Fibroblast of skin of abdomen (primary cell): ENCODE measurements around the gene COL16A1.
"Not testable (repeated sequence)": the region's sequence is repeated elsewhere in the genome, so short reads cannot be mapped to it uniquely, and the experiment has no call there.

Experiments used
- DNase-seq: peaks from one replicate; pipeline ENCODE4 v3.0.0-alpha.2; 2013

COL16A1 gene

GRCh38 chr1:31732751-31733289, 29.0 kb upstream of the COL16A1 start:
- DNase-seq = no peak

GRCh38 chr1:31732343-31732742, 28.5 kb upstream of the COL16A1 start:
- no peak for DNase-seq

GRCh38 chr1:31731049-31731565, 27.3 kb upstream of the COL16A1 start:
- DNase-seq = no peak

- DNase-seq = no peak
Measured at GRCh38 chr1:31730336-31731048, 26.7 kb upstream of the COL16A1 start.

- DNase-seq = no peak
Measured at GRCh38 chr1:31727849-31728248, 24.0 kb upstream of the COL16A1 start.

- no peak for DNase-seq
Measured at GRCh38 chr1:31727195-31727594, 23.4 kb upstream of the COL16A1 start.

GRCh38 chr1:31726715-31727114, 22.9 kb upstream of the COL16A1 start:
- DNase-seq = no peak

- DNase-seq = no peak
Measured at GRCh38 chr1:31725777-31726535, 22.1 kb upstream of the COL16A1 start.

- no peak for DNase-seq
Measured at GRCh38 chr1:31725134-31725533, 21.3 kb upstream of the COL16A1 start.

GRCh38 chr1:31723828-31724359, 20.1 kb upstream of the COL16A1 start:
- peak; percentile 80 for DNase-seq

- no peak for DNase-seq
Measured at GRCh38 chr1:31718327-31718897, 14.6 kb upstream of the COL16A1 start.

- DNase-seq = no peak
Measured at GRCh38 chr1:31717341-31717740, 13.5 kb upstream of the COL16A1 start.

- DNase-seq = no peak
Measured at GRCh38 chr1:31715873-31716220, 12.0 kb upstream of the COL16A1 start.

GRCh38 chr1:31715087-31715872, 11.5 kb upstream of the COL16A1 start:
- peak; percentile 90 for DNase-seq

- peak; percentile 88 for DNase-seq
Measured at GRCh38 chr1:31714442-31715086, 10.7 kb upstream of the COL16A1 start.

- DNase-seq = peak; percentile 92
Measured at GRCh38 chr1:31712630-31713029, 8.8 kb upstream of the COL16A1 start.

- peak; percentile 89 for DNase-seq
Measured at GRCh38 chr1:31712068-31712467, 8.3 kb upstream of the COL16A1 start.

- DNase-seq = no peak
Measured at GRCh38 chr1:31708324-31708723, 4.5 kb upstream of the COL16A1 start.

GRCh38 chr1:31707711-31708110, 3.9 kb upstream of the COL16A1 start:
- DNase-seq = peak; percentile 53

- DNase-seq = not testable (repeated sequence)
Measured at GRCh38 chr1:31707059-31707600, 3.3 kb upstream of the COL16A1 start.

GRCh38 chr1:31706384-31707058, 2.7 kb upstream of the COL16A1 start:
- no peak for DNase-seq
